Measurements from ENCODE around the gene CDC42EP4.

- peak; percentile 97 for TF ChIP-seq CTCF (IDR thresholded peaks at IDR 0.05; ENCODE audit: low read depth, low read length, poor library complexity, severe bottlenecking)
- TF ChIP-seq EZH2phosphoT487 (IDR thresholded peaks at IDR 0.05; ENCODE audit: borderline replicate concordance, low read length): no peak
Measured at GRCh38 chr17:73255671-73256181, 56.1 kb downstream of the CDC42EP4 start.

All from DOHH2 (cell line).